Stimulated activated CD8-positive, alpha-beta memory T cell treated with anti-CD3 and anti-CD28 coated beads, Interleukin-15, amount 100 ng/mL, for 48 hours (primary cell): ENCODE results near the gene CATSPERD.
A peak's percentile ranks its signal among the peaks of the same experiment; 100 is the strongest.

Experiments
- DNase-seq, 2 donors: peaks; one replicate each; pipeline ENCODE4 v3.0.0-alpha.2; 2020; ENCODE audit warnings: low read depth in 2 of 2

Gene CATSPERD

DNA sequence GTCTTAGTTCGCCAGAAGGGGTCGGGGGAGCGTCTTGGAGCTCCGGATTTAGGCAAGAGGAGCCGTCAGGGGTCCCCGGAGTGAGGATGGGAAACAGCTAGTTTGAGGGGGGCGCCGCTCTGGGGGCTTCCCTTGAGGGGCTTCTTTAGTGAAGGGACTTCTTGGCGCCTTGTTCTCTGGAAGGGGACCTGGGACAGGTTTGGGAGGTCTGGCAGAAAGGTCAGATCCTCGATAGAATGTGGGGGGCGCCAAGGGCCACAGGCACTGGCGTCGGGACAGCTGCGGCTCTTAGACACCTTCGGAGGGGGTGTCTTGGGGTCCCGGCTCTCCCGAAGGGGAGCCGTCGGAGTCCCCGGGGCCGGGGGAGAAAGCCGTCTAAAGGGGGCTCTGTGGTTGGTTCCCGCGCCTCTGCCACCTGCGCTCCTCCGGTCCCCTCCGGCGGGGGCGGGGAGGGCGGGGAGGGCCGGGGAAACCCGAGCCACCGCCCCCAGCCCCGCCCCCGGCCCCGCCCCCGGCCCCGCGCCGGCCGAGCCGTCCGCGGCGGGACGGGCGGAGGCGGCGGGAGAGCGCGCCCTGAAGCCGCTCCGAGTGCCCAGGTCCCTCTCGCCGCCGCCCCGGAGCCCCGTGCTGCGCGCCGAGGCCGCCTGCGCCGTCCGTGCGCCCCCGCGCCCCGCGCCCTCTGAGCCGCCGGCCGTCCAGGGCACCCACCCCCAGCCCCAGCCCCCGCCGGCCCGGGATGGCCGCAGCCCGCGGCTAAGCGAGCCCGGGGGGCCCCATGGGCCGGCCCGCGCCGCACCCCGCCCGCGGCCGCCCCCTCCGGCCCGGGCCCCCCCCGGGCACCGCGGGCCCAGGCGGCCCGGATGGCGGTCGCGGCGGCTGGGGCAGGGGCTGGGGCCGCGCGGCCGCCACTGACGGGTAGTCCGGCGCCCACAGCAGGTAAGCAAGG, 84.4 kb downstream of the CATSPERD start, which contains the start of gene NRTN:
NRTN (plus strand) TSS at position 552 of the 946 bp plus-strand sequence. CDS start 19,099 bp downstream, outside the sequence.
- DNase-seq: no peak

DNA sequence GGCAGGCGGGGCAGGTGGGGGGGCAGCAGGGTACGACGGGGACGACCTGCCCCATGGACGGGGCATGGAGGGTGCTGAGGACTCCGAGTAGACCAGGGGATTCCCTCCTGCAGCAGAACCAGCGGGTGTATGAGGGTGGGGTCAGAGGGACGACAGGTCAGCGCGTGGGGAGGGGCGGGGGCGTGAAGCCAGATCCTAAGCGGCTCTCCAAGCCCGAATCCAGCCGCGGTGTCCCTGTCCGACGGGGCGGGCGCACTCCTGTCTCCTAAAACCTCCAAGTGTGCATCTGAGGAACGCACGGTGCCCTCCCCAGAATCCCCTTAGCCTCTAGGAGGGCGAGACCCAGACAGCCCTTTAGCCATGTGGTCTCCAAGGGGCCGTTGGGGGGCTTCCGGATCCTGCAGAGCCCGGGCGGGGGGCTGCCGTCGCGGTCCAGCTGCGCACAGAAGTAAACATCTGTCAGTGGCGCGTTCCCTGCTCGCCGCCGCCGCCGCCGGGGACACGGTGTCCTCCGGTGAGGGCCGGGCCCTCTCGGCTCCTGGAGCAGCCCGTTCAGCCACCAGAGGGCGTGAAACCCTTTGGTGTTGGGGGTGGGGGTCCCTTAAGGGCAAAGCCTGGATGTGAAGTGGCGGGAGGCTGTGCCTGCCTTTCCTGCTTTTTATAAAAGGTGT, 85.2 kb downstream of the CATSPERD start:
- DNase-seq: peak in 1 of 2 donors; percentile 42

DNA sequence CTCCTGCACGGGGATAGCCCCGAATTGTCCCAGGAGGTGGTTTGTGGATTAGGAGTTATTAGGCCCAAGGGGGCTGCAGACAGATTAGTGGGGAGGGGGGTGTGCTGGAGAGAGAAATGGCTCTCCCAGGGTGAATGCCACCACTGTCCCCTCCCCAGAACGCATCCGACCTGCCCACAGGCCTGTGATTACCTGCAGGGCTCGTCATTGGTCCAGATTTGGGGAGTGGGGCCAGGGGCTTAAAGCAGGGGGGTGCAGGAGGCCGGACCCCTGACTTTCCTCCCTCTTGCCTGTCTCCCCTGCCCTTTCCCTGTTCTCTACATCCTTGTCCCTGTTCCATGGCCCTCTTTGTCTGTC, 85.7 kb downstream of the CATSPERD start:
- DNase-seq: no peak

DNA sequence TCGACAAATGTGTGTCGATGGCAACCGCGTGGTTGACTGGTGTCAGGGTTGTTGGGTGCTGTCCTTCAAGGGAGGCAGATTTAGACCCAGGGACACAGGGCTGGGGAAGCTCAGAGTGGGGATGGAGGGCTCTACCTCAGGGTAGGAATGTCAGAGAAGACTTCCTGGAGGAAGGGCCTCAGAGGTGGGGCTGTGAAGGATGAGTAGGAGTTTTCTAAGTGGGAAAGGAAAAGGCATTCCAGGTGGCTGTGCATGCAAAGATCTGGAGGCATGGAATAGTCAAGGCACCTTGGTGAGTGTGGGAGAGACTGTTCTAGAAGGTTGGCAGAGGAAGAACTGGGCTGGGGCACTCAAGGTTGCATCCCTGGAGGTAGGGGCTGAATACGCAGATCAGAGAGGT, 86.5 kb downstream of the CATSPERD start:
- DNase-seq: no peak

DNA sequence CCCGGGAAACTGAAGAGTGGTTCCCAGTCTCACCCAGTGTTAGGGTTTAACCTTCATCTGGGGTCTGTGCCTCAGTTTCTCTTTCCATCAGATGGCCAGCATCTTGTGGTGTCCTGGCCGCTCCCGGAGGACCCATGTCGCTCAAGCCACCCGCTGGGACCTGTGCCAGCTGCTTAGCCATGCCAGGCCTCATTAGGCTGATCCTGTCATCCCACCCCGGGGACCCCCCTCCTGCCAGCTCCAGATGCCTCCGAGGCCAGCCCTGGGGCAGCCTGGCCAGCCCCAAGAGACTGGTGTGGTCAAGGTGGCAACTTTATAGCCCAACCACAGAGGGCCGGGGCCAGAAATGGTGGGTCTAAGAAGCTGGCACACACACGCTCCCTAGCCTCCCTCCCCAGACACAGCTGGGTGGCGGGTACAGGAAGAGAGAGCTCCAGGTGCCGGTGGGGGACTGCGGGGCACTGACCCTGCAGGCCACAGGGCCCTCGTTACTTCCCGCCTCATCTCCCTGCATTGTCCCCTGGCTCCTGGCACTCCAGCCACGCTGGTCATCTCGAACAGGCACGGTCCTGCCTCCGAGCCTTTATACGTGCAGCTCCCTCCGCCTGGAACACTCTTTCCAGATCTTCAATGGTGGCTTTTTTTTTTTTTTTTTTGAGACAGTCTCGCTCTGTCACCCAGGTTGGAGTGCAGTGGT, 87.8 kb downstream of the CATSPERD start:
- DNase-seq: no peak

DNA sequence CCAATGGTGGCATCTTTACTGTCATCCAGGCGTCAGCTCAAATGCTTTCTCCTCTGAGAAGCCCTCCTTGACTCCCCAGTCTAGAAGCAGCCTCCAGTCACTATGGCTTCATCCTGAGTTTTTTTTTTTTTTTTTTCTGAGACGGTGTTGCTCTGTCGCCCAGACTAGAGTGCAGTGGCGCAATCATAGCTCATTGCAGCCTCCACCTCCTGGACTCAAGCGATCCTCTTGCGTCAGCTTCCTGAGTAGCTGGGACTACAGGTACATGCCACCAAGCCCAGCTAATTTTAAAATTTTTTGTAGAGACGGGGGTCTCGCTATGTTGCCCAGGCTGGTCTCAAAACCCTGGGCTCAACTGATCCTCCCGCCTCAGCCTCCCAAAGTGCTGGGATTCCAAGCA, 88.6 kb downstream of the CATSPERD start:
- DNase-seq: no peak

DNA sequence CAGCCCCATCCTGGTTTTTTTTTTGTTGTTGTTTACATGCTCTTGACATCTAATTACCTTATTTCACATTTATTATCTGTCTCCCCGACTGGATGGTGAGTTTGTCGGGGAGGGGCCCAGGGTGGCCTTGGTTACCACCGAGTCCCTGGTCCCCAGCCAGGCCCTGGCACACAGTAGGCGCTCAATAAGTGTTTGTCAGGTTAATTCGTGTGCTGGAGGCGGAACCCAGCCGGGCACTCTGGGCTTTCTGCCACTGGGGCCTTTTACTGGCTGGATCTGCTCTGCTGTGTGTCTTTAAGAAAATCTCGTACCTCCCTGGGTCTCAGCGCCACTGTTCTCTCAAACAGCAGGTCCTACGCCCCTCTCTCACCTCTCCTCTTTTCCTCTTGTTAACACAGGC, 89.0 kb downstream of the CATSPERD start:
- no peak for DNase-seq

GRCh38 chr19:5811117-5811516, 90.7 kb downstream of the CATSPERD start:
- DNase-seq: no peak

- DNase-seq: no peak
These were observed 93.8 kb downstream of the CATSPERD start for GRCh38 chr19:5814123-5814851.

DNA sequence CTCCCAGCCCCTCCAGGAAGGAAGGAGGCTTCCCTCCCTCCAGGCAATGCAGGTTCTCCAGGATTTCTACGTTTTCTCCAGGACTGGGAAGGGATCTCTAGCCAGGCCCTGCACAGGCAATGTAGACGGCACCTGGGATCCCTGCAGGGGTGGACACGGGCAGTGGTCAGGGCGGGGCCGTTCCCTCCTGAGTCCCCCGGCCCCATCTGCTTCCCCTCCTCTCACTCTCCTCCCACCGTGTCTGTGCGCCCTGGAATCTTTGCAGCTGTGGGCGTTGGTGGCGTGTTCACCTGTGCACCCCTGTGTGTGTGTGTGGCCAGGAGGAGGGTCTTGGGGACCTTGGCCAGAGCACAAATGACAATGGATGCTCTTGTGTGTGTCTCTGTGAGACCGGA, 94.4 kb downstream of the CATSPERD start:
- DNase-seq: no peak

- no peak for DNase-seq
These were observed 96.8 kb downstream of the CATSPERD start for GRCh38 chr19:5817218-5817617.

- DNase-seq: no peak
These were observed 98.2 kb downstream of the CATSPERD start for GRCh38 chr19:5818594-5818993.

GRCh38 chr19:5820785-5821184, 100.3 kb downstream of the CATSPERD start:
- no peak for DNase-seq

DNA sequence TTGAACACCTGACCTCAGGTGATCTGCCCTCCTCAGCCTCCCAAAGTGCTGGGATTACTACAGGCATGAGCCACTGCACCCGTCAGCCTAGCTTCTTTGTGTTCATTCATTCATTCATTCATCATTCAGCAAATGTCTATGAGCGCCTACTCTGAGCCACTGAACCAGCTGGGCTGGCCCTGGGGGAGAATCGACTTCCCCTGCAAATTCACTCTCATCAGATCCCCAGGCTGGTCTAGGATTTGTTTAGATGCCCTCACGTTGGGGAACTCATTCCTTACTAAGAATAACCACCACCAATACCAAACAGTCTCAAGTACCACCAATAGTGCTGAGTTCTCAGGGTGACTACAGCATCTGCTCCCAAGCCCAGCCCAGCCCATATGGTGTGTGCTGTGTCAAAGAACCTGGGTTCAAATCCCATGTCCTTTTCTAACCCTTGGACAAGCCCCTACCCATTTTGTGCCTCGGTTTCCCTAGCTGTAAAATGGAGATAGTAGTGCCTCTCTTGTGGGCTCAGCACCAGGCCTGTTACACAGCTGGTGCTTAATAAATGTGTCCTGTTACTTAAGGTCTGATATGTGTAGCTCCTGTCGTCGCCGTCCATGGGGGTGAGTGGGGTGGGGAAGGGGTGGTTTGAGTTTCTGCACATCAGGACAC, 101.2 kb downstream of the CATSPERD start:
- no peak for DNase-seq

DNA sequence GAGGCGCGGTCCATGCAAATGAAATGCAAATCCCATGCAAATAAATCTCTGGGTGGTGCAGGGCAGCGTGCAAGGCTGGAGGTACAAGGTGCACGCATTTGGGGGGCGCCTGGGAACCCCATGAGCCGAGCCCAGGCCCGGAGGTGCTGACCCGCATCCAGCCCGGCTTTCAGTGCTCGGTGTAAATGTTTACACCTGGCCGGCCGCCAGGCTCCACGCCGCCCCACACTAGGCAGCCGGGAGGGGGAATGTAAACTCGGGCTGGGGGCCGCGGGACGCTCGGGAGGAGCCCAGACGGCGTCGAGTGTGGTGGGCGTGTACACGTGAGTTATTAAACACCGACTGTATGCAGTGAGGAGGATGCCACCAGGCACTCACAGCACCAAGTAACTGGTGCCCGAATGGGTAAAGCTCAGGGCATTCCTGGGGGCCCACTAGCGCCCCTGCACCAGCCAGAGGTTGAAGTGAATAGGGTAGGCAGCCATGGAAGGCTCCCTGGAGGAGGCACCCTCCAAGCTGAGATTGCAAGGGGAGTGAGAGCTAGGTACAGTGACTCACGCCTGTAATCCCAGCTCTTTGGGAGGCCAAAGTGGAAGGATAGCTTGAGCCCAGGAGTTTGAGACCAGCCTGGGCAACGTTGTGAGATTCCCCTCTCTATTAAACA, 101.9 kb downstream of the CATSPERD start:
- DNase-seq: no peak

DNA sequence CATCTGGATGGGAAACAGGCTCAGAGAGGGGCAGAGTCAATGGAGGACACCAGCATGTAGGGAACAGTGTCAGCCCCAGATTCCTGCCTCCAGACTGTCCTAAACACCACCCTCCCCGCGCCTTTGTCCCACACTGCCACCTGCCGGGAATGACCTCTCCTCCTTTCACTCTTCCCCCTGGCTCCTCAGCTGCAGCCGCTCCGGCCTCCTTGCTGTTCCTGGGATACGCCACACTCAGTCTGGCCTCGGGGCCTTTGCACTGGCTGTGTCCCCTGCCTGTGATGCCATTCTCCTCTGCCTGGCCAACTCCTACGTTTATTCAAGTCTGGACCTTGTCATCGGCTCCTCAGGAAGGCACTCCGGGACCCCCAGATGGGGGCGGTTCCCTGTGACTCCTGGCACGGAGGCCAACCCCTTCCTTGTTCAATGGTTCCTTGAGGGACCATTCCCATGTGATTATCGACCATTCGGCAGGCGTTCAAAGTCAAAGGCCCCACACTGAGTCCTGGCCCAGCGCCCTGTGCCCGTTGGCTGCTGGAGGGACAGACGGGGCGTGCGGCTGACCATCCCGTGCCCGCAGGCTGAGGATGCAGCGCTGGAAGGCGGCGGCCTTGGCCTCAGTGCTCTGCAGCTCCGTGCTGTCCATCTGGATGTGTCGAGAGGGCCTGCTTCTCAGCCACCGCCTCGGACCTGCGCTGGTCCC, 103.3 kb downstream of the CATSPERD start:
- DNase-seq: no peak

GRCh38 chr19:5824751-5825150, 104.3 kb downstream of the CATSPERD start:
- DNase-seq: no peak

DNA sequence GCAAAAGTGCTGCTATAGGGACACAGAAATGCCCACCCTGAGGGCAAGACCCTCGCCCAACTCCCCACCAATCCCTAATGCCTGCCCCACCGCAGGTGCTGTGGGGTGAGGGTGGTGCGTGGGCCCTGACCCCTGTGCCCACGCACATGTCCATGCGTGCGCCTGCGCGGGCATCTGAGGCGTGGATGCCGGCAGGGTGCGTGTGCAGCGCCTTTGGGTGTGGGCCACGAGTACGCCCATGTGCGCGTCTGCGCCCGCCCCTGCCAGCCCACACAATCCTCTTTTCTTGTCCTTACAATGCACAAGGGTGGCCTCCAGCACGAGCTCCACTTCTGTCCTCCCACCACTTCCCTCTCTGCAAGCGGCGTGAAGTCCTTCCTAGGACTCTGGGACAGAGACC, 104.7 kb downstream of the CATSPERD start:
- DNase-seq: no peak

GRCh38 chr19:5826531-5827341, 106.3 kb downstream of the CATSPERD start:
- DNase-seq: peak in 1 of 2 donors; percentile 11
